ENCODE measurements around the gene ROBO2.

DNA sequence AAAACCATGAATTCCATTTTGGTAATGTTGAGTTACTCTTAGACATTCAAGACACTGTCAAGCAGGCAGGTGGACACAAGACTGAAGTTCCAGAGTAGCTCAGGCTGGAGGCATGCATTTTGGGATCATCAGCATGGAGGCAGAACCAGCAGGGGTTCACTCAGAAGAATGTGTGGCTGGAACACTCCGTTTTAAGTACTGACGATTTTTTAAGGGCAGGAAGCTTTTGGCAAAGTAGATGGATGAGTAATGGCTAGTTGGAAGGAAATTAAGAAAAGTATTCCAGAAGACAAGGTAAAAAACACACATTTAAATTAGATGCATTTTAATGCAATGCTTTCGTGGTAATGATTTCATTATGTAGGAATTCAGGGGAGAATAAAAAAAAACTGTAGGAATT is 420.4 kb downstream of the ROBO2 start:
- TF ChIP-seq, protein P1, sequence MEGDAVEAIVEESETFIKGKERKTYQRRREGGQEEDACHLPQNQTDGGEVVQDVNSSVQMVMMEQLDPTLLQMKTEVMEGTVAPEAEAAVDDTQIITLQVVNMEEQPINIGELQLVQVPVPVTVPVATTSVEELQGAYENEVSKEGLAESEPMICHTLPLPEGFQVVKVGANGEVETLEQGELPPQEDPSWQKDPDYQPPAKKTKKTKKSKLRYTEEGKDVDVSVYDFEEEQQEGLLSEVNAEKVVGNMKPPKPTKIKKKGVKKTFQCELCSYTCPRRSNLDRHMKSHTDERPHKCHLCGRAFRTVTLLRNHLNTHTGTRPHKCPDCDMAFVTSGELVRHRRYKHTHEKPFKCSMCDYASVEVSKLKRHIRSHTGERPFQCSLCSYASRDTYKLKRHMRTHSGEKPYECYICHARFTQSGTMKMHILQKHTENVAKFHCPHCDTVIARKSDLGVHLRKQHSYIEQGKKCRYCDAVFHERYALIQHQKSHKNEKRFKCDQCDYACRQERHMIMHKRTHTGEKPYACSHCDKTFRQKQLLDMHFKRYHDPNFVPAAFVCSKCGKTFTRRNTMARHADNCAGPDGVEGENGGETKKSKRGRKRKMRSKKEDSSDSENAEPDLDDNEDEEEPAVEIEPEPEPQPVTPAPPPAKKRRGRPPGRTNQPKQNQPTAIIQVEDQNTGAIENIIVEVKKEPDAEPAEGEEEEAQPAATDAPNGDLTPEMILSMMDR (IDR thresholded peaks at IDR 0.05; ENCODE audit: low read length) = no peak
- TF ChIP-seq EZH2 (IDR thresholded peaks at IDR 0.05; ENCODE audit: borderline replicate concordance, low read length) = no peak
